NCI-H2081 treated with DMSO at 0.1 percent for 48 hours (cell line): ENCODE data around the gene FKBP8.

Experiments
- DNase-seq: peaks from one replicate; lab custom pipeline; 2025; lab: John Stamatoyannopoulos, UW

The FKBP8 gene

GRCh38 chr19:18502246-18502637 is 41.1 kb downstream of the FKBP8 start:
- no peak for DNase-seq

- no peak for DNase-seq
These were observed 41.5 kb downstream of the FKBP8 start for GRCh38 chr19:18501832-18502231.

DNA sequence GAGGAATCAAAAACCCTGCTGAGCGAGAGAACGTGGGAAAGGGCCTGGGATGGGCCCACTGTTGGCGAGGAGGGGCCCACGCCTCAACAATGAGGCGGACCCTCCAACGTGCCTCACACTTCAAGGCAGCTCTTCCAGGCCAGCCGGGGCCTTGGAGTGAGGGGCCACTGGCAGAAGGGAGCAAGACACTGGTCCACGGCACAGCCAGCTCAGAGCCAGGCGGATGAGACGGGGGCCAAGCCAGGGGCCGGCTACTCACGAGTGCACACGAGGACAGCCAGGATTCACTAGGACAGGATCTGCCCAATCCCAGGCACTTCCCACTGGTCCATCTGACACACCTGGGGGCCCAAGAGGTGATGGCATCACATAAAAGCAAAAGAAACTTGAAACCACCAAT is 42.0 kb downstream of the FKBP8 start:
- no peak for DNase-seq

DNA sequence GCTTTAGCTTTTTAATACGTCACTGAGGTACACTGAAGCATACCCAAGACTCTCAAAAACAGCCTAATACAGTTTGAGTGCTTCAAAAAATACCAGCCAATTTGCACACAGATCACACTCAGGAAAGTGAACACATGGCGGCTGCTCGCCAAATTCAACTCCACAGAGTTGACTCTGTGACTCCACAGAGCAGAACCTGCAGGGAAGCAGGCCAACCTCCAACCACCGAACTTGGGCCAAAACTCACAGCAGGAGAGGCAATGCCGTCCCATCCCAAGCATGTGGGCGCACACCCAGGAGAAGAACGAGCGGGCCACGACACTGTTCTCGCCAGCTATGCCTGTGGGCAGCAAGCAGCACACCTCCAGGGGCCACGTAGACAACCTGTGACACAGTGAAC is 42.6 kb downstream of the FKBP8 start:
- DNase-seq, result no peak

- DNase-seq, result no peak
These were observed 43.0 kb downstream of the FKBP8 start for GRCh38 chr19:18500376-18500775.

- DNase-seq, result no peak
These were observed 44.2 kb downstream of the FKBP8 start for GRCh38 chr19:18499055-18499775.

- no peak for DNase-seq
These were observed 46.5 kb downstream of the FKBP8 start for GRCh38 chr19:18496980-18497256.

GRCh38 chr19:18496167-18496979 is 47.0 kb downstream of the FKBP8 start:
- no peak for DNase-seq

DNA sequence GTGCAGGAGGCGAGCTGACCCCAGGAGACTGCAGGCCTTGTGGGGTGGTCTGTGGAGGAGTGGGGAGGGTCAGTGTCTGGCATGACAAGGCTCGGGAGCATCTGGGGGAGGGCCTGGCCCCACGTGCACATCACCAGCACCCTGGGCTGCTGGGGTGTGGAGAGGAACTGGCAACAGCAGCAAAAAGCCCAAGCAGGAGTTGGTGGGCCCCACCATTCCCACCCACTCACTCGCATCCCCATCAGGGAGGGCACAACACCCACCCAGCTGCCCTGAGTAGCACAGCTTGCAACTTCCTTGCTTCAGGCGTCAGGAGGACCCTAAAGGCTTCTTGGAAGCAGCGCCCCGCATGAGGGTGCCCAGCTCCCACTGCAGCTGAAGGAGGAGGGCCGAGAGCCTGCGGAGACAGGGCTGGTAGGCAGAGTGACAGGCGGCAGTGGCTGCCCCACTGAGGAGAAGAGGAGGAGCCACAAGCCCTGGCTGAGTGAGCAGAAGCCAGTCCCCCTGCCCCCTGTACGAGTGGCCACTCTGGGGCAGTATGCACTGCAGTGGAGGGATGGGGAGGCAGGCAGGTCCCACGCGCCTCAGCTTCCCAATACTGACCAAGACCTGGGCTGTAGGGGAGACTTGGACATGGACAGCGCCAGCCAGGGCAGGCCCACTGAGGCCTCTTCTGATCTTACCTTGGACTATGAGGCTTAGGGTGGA is 48.0 kb downstream of the FKBP8 start:
- DNase-seq, result no peak

DNA sequence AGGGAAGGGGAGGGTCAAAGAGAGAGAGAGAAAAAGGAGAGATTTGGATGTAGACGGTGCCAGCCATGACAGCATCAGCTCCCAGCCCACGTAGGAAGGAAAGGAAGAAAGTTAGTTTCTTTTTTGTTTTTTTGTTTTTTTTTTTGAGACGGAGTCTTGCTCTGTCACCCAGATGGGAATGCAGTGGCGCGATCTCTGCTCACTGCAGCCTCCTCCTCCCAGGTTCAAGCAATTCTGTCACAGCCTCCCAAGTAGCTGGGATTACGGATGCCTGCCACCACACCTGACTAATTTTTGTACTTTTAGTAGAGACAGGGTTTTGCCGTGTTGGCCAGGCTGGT is 49.1 kb downstream of the FKBP8 start:
- no peak for DNase-seq

- no peak for DNase-seq
These were observed 49.7 kb downstream of the FKBP8 start for GRCh38 chr19:18493440-18494266.

- DNase-seq, result no peak
These were observed 51.1 kb downstream of the FKBP8 start for GRCh38 chr19:18491995-18492953.

- DNase-seq, result no peak
These were observed 52.6 kb downstream of the FKBP8 start for GRCh38 chr19:18490728-18491127.

DNA sequence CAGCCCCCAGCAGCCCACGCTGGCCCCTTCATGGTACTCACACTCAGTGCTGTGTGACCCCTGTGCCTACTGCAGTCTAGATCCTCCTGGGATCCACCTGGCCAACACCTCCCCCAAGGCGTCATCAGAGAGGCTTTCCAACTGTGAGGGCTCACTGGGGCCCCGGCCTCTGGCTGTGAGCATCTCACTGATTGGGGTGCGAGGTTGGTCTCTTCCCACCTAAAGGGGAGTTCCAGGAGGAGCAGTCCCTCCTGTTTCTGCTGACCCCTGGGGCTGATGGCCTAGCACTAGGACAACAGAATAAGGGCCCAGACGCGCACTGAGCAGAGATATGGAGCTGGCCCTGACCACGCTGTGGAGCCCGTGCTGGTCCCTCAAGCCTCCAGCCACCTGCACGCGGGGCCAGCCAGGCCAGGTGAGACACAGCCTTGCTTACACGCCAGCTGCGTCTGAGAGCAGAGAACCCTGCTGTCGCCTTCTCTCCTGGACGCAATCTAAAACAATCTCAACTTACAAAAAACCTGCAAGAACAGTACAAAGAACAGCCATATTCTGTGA is 53.7 kb downstream of the FKBP8 start:
- DNase-seq, result no peak

- DNase-seq, result peak; percentile 41
These were observed 54.3 kb downstream of the FKBP8 start for GRCh38 chr19:18488838-18489626.

DNA sequence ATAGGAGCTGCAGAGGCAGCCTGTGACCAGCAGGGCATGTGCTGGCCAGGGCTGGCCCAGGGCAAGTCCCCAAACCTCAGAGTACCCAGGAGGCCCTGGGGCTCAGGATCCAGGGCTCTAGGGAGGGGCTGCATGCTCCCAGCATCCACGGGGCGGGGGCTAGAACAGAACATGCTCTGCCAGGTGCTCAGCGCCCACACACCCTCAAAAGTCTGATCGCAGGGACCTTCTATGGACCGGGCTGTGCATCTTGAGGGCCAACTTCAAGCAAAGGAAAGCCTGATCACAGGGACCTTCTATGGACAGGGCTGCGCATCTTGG is 55.0 kb downstream of the FKBP8 start:
- DNase-seq, result no peak

DNA sequence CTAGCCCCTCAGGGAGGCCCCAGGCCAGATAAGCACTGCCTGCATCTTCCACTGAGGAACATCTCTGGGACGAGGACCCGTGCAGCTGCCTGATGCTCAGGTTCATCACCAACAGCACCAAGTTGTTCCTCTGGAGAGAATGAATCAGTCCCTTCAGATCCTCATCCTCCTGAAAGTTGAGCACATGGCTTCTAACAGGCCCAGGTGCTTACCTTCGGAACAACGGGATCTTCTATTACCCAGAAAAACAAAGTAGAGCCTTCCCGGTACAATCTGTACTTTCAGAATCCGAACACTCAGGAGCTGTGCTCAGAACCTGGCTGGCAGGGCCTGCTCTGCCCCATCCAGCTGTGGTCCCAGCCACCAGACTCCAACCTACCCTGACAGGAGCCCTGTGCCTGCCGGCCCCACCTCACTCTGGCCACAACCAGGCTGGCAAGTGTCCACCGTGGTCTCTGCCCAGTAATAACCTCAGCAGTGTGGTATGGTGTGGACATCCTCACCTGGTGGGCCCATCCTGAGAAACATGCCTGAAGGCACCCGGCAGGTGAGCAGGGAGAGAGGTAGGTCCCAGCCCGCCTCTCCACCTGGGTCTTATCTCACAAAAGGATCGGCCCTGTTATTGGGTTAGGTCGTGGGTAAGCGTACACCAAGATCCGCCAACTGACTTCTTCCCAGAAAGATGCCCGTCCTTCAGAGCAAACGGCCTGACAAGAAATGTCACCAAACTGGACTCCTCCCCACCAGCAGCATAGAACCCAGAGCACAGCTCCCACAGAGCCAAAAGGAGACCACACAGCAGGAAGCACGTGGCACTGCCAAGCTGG is 55.6 kb downstream of the FKBP8 start:
- no peak for DNase-seq

GRCh38 chr19:18486746-18487145 is 56.6 kb downstream of the FKBP8 start:
- no peak for DNase-seq

DNA sequence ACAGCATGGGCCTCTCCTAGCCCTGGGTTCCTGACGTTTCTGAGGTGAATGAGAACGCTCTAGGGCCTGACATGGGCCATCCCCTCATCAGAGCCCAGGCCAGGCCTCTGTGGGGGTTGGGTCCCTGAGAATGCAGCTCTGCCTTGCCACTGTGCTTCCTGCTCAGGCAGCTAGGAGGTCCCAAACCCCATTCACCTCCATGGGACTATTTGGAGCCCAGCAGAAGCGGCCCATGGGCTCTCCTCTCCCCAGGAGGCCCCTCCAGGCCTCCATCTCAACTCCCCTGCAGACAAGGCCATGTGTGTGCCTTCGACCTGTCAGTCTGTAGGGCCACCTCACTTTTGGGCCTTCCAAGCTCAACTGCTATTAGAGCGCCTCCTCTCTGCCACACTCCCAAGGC is 58.4 kb downstream of the FKBP8 start:
- DNase-seq, result no peak
